H1 (cell line): ENCODE data around the gene SLX1A. TPM values are rescaled to one million over a fixed set of nuclear protein-coding genes. Genes with fewer than 3 reads are reported as not detected.
"Not testable (repeated sequence)": the region's sequence is repeated elsewhere in the genome, so short reads cannot be mapped to it uniquely, and the experiment has no call there.

Experiments used
- CTCF ChIA-PET: fragments of 300-600 bp; sonication (Branson Sonifier 250); formaldehyde crosslinking; loops from one replicate; lab custom pipeline; 2021; ENCODE audit not compliant: partially characterized antibody; lab: Charles Lee
- POLR2A ChIA-PET: fragments of 300-600 bp; sonication (Branson Sonifier 250); formaldehyde crosslinking; loops from one replicate; lab custom pipeline; 2021; ENCODE audit warnings: inconsistent platforms; ENCODE audit not compliant: partially characterized antibody; lab: Charles Lee
- DNase-seq, 2 experiments: peaks; one replicate each; pipeline versions ENCODE4 v3.0.0 to v3.0.0-alpha.2; 2010 to 2022; ENCODE audit warnings: low spot score in 2 of 2, low read depth in 1 of 2, mixed read lengths in 1 of 2
- FAIRE-seq: peaks from 2 replicates; lab custom pipeline; 2011; peaks lifted over from hg19 to GRCh38; lab: Jason Lieb, UNC
- H2AFZ ChIP-seq: 2 replicates; pipeline ENCODE4 v1.8.1; 2012; ENCODE audit warnings: low read length, inconsistent platforms
- H2AK5ac ChIP-seq: 2 replicates; pipeline ENCODE4 v1.6.1; 2013; ENCODE audit warnings: low read depth, low read length
- H2BK120ac ChIP-seq: replicated peaks from 2 replicates; pipeline ENCODE3; 2013; ENCODE audit warnings: low read depth, low read length, inconsistent platforms
- H2BK12ac ChIP-seq: 2 replicates; pipeline ENCODE4 v1.6.1; 2013; ENCODE audit warnings: low read depth, low read length
- H2BK15ac ChIP-seq: 2 replicates; pipeline ENCODE4 v1.6.1; 2013; ENCODE audit warnings: low read length
- H2BK20ac ChIP-seq: 2 replicates; pipeline ENCODE4 v1.6.1; 2013; ENCODE audit warnings: low read length
- H2BK5ac ChIP-seq: 2 replicates; pipeline ENCODE4 v1.6.1; 2013; ENCODE audit warnings: low read depth, low read length
- H3K14ac ChIP-seq: 2 replicates; pipeline ENCODE4 v1.6.1; 2013; ENCODE audit warnings: inconsistent platforms; ENCODE audit not compliant: insufficient read length
- H3K18ac ChIP-seq: 2 replicates; pipeline ENCODE4 v1.6.1; 2013; ENCODE audit warnings: low read length; ENCODE audit errors: extremely low read depth
- H3K23ac ChIP-seq: 2 replicates; pipeline ENCODE4 v1.6.1; 2013; ENCODE audit warnings: inconsistent platforms; ENCODE audit not compliant: insufficient read length
- H3K23me2 ChIP-seq: 2 replicates; pipeline ENCODE4 v1.6.1; 2013; ENCODE audit warnings: low read depth, low read length
- H3K27ac ChIP-seq: 2 replicates; pipeline ENCODE4 v1.6.1; 2011; ENCODE audit warnings: low read depth, low read length, inconsistent platforms
- H3K27me3 ChIP-seq, 4 experiments: replicated peaks in 1 of 4; 1 replicate in 1 of 4; 2 replicates in 3 of 4; pipeline versions ENCODE4 v1.6.1 to v1.8.1; 2011 to 2013; ENCODE audit warnings: low read length in 3 of 4, mild to moderate bottlenecking in 3 of 4, inconsistent platforms in 2 of 4, mixed read lengths in 2 of 4, moderate library complexity in 1 of 4; ENCODE audit not compliant: control insufficient read depth in 3 of 4, insufficient read depth in 3 of 4; ENCODE audit errors: extremely low read depth in 1 of 4
- H3K36me3 ChIP-seq, 4 experiments: 2 replicates each; pipeline versions ENCODE4 v1.6.1 to v1.8.1; 2011 to 2013; ENCODE audit warnings: mild to moderate bottlenecking in 4 of 4, low read length in 3 of 4, moderate library complexity in 2 of 4, control low read depth in 1 of 4, inconsistent platforms in 1 of 4; ENCODE audit not compliant: insufficient read depth in 4 of 4, control insufficient read depth in 2 of 4
- H3K4ac ChIP-seq: replicated peaks from 2 replicates; pipeline ENCODE3; 2013; ENCODE audit warnings: low read length, low read depth, mixed read lengths, inconsistent platforms; ENCODE audit not compliant: insufficient read length
- H3K4me1 ChIP-seq, 4 experiments: replicated peaks in 1 of 4; 1 replicate in 1 of 4; 2 replicates in 3 of 4; pipeline versions ENCODE4 v1.6.1 to v1.8.1; 2011 to 2013; ENCODE audit warnings: low read length in 3 of 4, inconsistent platforms in 2 of 4, mixed read lengths in 1 of 4; ENCODE audit not compliant: insufficient read depth in 4 of 4, control insufficient read depth in 3 of 4
- H3K4me2 ChIP-seq, 2 experiments: 2 replicates each; pipeline versions ENCODE4 v1.6.1 to v1.8.1; 2011 to 2013; ENCODE audit warnings: low read depth in 2 of 2, low read length in 2 of 2, control low read depth in 1 of 2, inconsistent platforms in 1 of 2, mild to moderate bottlenecking in 1 of 2; ENCODE audit not compliant: insufficient read depth in 1 of 2
- H3K4me3 ChIP-seq, 4 experiments: fragments of 200-600, 300-600 bp in 1 of 4; sonication (generic), shearing (Covaris generic), sonication (Bioruptor Twin) in 1 of 4; 2 replicates each; pipeline versions ENCODE4 v1.5.1 to v1.8.1; 2011 to 2016; ENCODE audit warnings: low read length in 4 of 4, low read depth in 3 of 4, control low read depth in 2 of 4, inconsistent platforms in 2 of 4, mild to moderate bottlenecking in 2 of 4, mixed read lengths in 1 of 4, moderate library complexity in 1 of 4; ENCODE audit not compliant: insufficient read depth in 2 of 4; ENCODE audit errors: extremely low read depth in 1 of 4
- H3K56ac ChIP-seq: replicated peaks from 2 replicates; pipeline ENCODE3; 2013; ENCODE audit warnings: low read depth, mild to moderate bottlenecking, mixed read lengths, low read length, inconsistent platforms; ENCODE audit not compliant: insufficient read length
- H3K79me1 ChIP-seq: 2 replicates; pipeline ENCODE4 v1.6.1; 2013; ENCODE audit warnings: low read depth, low read length, control low read depth
- H3K79me2 ChIP-seq, 2 experiments: 2 replicates each; pipeline versions ENCODE4 v1.6.1 to v1.8.1; 2012 to 2013; ENCODE audit warnings: low read length in 2 of 2, mild to moderate bottlenecking in 2 of 2, inconsistent platforms in 1 of 2; ENCODE audit not compliant: insufficient read depth in 2 of 2, control insufficient read depth in 1 of 2
- H3K9ac ChIP-seq, 4 experiments: replicated peaks in 1 of 4; 1 replicate in 1 of 4; 2 replicates in 3 of 4; pipeline versions ENCODE4 v1.6.1 to v1.8.1; 2011 to 2013; ENCODE audit warnings: low read depth in 3 of 4, low read length in 3 of 4, control low read depth in 2 of 4, mild to moderate bottlenecking in 2 of 4, moderate library complexity in 2 of 4, inconsistent platforms in 1 of 4; ENCODE audit errors: extremely low read depth in 1 of 4
- H3K9me3 ChIP-seq, 2 experiments: 2 replicates each; pipeline versions ENCODE4 v1.6.1 to v1.8.1; 2012 to 2013; ENCODE audit warnings: mild to moderate bottlenecking in 2 of 2, moderate library complexity in 2 of 2, control low read depth in 1 of 2, inconsistent platforms in 1 of 2, low read depth in 1 of 2, low read length in 1 of 2, mixed read lengths in 1 of 2; ENCODE audit not compliant: insufficient read depth in 2 of 2
- H4K20me1 ChIP-seq, 2 experiments: replicated peaks in 1 of 2; 2 replicates each; pipeline versions ENCODE3 to v1.8.1; 2011 to 2013; ENCODE audit warnings: inconsistent platforms in 2 of 2, low read length in 2 of 2, mild to moderate bottlenecking in 1 of 2; ENCODE audit not compliant: insufficient read depth in 2 of 2, control insufficient read depth in 1 of 2
- H4K5ac ChIP-seq: 2 replicates; pipeline ENCODE4 v1.6.1; 2013; ENCODE audit warnings: low read length, low read depth, mixed read lengths, inconsistent platforms; ENCODE audit not compliant: insufficient read length
- H4K8ac ChIP-seq: 2 replicates; pipeline ENCODE4 v1.8.0; 2013; ENCODE audit warnings: mild to moderate bottlenecking, moderate library complexity, low read length, inconsistent platforms; ENCODE audit not compliant: insufficient read depth; ENCODE audit errors: extremely low read depth
- H4K91ac ChIP-seq: replicated peaks from 2 replicates; pipeline ENCODE3; 2013; ENCODE audit warnings: low read length, mixed read lengths, inconsistent platforms; ENCODE audit not compliant: insufficient read length
- BCL11A ChIP-seq, 2 experiments: IDR thresholded peaks; one replicate each; pipeline ENCODE4 v1.6.1; 2011; ENCODE audit warnings: low read depth in 2 of 2, low read length in 2 of 2, mild to moderate bottlenecking in 2 of 2
- EGR1 ChIP-seq: IDR thresholded peaks from 2 replicates; pipeline ENCODE4 v1.6.1; 2011; ENCODE audit warnings: low read depth, low read length, borderline replicate concordance
- JUN ChIP-seq: IDR thresholded peaks from 2 replicates; pipeline ENCODE4 v1.6.1; 2011; ENCODE audit warnings: low read depth, mild to moderate bottlenecking, improper control_type of control experiment, low read length
- RAD21 ChIP-seq, 2 experiments: IDR thresholded peaks in 1 of 2; conservative IDR thresholded peaks in 1 of 2; 2 replicates each; pipeline ENCODE4 v1.6.1; 2011; ENCODE audit warnings: low read depth in 2 of 2, low read length in 2 of 2, improper control_type of control experiment in 1 of 2, inconsistent platforms in 1 of 2, mild to moderate bottlenecking in 1 of 2, moderate library complexity in 1 of 2
- SAP30 ChIP-seq: fragments of 300-600 bp; sonication (generic); IDR thresholded peaks from 2 replicates; pipeline ENCODE4 v1.7.1; 2012; ENCODE audit warnings: low read length, moderate library complexity, mild to moderate bottlenecking, inconsistent platforms; ENCODE audit not compliant: insufficient read depth, insufficient replicate concordance
- SP2 ChIP-seq: IDR thresholded peaks from 2 replicates; pipeline ENCODE4 v1.6.1; 2012; ENCODE audit warnings: mild to moderate bottlenecking, low read length, inconsistent platforms
- SRF ChIP-seq: IDR thresholded peaks from 2 replicates; pipeline ENCODE4 v1.6.1; 2011; ENCODE audit warnings: mild to moderate bottlenecking, low read depth, low read length, moderate library complexity
- WGBS, 2 experiments: shearing (Covaris generic) in 1 of 2; methylation state at CpG; one replicate each; pipeline versions ENCODE4 v1.1.6 to v1.1.7; 2013 to 2015; ENCODE audit warnings: low lambda C conversion rate in 2 of 2, mixed read lengths in 2 of 2, inconsistent platforms in 1 of 2, low coverage in 1 of 2, missing lambda C conversion rate in 1 of 2; ENCODE audit not compliant: insufficient replicate concordance in 2 of 2, insufficient coverage in 1 of 2, insufficient read length in 1 of 2; ENCODE audit errors: extremely low coverage in 1 of 2, missing lambda C conversion rate in 1 of 2; 5-methylcytosine and 5-hydroxymethylcytosine counted together
- polyA plus RNA-seq, 7 experiments: library from polyadenylated mRNA; depleted of rRNA in 3 of 7; stranded (reverse) in 5 of 7; unstranded in 2 of 7; fragments of >200 nt in 5 of 7; fragments of 200-250 nt in 2 of 7; gene quantifications; 1 replicate in 5 of 7; 2 replicates in 1 of 7; 4 replicates in 1 of 7; pipeline versions ENCODE4 v1.2.1 to v1.2.3, GENCODE V29; 2011 to 2013; ENCODE audit warnings: missing spikeins in 2 of 7, mixed read lengths in 2 of 7
- total RNA-seq: library from RNA; stranded (reverse); fragmentation: NEBNext Ultra II Directional; extraction: Animal tissue kit (Norgen Biotek cat#: 25700); gene quantifications from 2 replicates; pipeline ENCODE4 v1.2.1, GENCODE V29; 2021

Gene SLX1A
- total and polyA plus RNA-seq, 2 of the 8 experiments (the other 6 are each of a cell fraction or from before 2014, with no cell fraction given), result 4.7 to 36.9 TPM

GRCh38 chr16:30166202-30166902 is 27.3 kb upstream of the SLX1A start (continued):
- TF ChIP-seq BCL11A (IDR thresholded peaks at IDR 0.05; ENCODE audit: low read depth in 2 of 2, low read length in 2 of 2), result no peak
- no peak for TF ChIP-seq SAP30
- TF ChIP-seq JUN, result no peak
- no peak for TF ChIP-seq SRF
- no peak for TF ChIP-seq RAD21 (IDR thresholded peaks at IDR 0.05 in 1 of 2, conservative IDR thresholded peaks at IDR 0.05 in 1 of 2; ENCODE audit: low read depth in 2 of 2, low read length in 2 of 2)
- TF ChIP-seq SP2, result no peak
- no peak for TF ChIP-seq EGR1

- H3K79me1 ChIP-seq, H3K14ac ChIP-seq, H3K23me2 ChIP-seq, H2BK120ac ChIP-seq, H3K23ac ChIP-seq, H2BK15ac ChIP-seq, H3K27me3 ChIP-seq, POLR2A ChIA-PET, H3K9me3 ChIP-seq, H3K27ac ChIP-seq, H3K18ac ChIP-seq, H3K9ac ChIP-seq, H4K20me1 ChIP-seq, H3K4me3 ChIP-seq, H4K91ac ChIP-seq, H2BK20ac ChIP-seq, H3K4ac ChIP-seq, FAIRE-seq, H4K8ac ChIP-seq, H3K36me3 ChIP-seq, DNase-seq, H4K5ac ChIP-seq, H3K79me2 ChIP-seq, H3K56ac ChIP-seq, H3K4me2 ChIP-seq, H2AFZ ChIP-seq, H2BK12ac ChIP-seq, H3K4me1 ChIP-seq, H2AK5ac ChIP-seq, H2BK5ac ChIP-seq: not testable (repeated sequence)
- CTCF ChIA-PET, result interaction anchor here (0.8 kb wide), 1 partner anchor 57 kb away, joined by 3 read pairs; no protein-coding TSS in a partner anchor
- no CpG with 5 or more reads among the region's 29 CpGs for WGBS, 2 experiments
These were observed 24.9 kb upstream of the SLX1A start for GRCh38 chr16:30168746-30169145.
